Upper lobe of left lung (tissue), 4 donors: ENCODE measurements around the gene ODAPH.

Experiments used
- CTCF ChIP-seq, 6 experiments: fragments of 450-650 bp in 4 of 6; fragments of 200-600 bp in 2 of 6; sonication (generic) in 2 of 6; IDR thresholded peaks; one replicate each; pipeline ENCODE4 v1.5.1; 2016 to 2019; ENCODE audit warnings: antibody characterized with exemption in 6 of 6
- POLR2A ChIP-seq, 4 donors: fragments of 450-650 bp; IDR thresholded peaks; one replicate each; pipeline ENCODE4 v1.5.1; 2016 to 2017; ENCODE audit warnings: antibody characterized with exemption in 4 of 4, mild to moderate bottlenecking in 2 of 4
- POLR2AphosphoS5 ChIP-seq, 2 donors: sonication (generic); formaldehyde crosslinking; IDR thresholded peaks; one replicate each; pipeline ENCODE4 v1.5.1; 2017; ENCODE audit warnings: antibody characterized with exemption in 2 of 2

- TF ChIP-seq CTCF (IDR thresholded peaks at IDR 0.05): no peak
- no peak for TF ChIP-seq POLR2A (IDR thresholded peaks at IDR 0.05)
- no peak for TF ChIP-seq POLR2AphosphoS5 (IDR thresholded peaks at IDR 0.05)
Measured at GRCh38 chr4:75544870-75545269, 11.0 kb upstream of the ODAPH start.
